ENCODE results near the gene SLC4A5.

GRCh38 chr2:74183878-74184277 lies 159.3 kb downstream of the SLC4A5 start:
- no peak for TF ChIP-seq NFRKB (IDR thresholded peaks at IDR 0.05)
- TF ChIP-seq ARNT (IDR thresholded peaks at IDR 0.05) = no peak
- TF ChIP-seq TARDBP (IDR thresholded peaks at IDR 0.05) = no peak
- TF ChIP-seq BHLHE40 (IDR thresholded peaks at IDR 0.05; ENCODE audit: borderline replicate concordance) = no peak
